ENCODE measurements around the gene MMP1.

Gene MMP1

DNA sequence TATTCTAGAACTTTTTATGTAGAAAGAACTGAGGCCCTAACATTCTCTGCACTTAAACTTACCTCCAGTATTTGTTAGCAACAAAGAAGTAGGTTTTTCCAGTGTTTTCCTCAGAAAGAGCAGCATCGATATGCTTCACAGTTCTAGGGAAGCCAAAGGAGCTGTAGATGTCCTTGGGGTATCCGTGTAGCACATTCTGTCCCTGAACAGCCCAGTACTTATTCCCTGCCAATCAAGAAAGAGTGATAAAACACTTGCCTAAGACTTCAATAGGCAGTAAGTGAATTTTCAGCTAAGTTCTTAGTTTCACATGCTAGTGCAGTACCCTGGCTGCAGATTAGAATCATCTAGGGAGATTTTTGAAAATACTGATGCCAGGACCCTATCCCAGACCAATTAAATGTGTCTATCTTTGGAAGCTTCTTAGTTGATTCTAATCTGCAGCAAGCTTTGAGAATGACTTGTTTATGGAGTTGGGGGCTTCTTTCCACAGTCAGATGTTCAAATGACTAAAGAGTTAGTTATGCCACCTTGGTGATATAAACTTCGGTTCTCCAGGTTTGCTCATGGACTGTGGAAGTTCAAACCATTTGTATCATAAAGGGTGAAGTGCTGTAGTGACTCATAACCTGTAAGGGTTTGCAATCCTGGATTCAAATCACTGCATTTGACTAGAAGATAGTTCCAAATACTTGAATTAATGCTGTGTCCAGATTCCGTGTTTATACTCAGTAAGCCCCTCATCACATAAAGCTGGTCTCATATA lies 6.5 kb downstream of the MMP1 start:
- no peak overlapping the region for H2BK5ac ChIP-seq (ENCODE audit: low read length)
- no peak overlapping the region for H2BK120ac ChIP-seq (ENCODE audit: low read depth, low read length)
- no peaks in the 10 kb centered on the region for H3K79me2 ChIP-seq (ENCODE audit: control insufficient read depth, insufficient read depth, low read length)
- H3K4ac ChIP-seq (ENCODE audit: low read depth, low read length) = no peak overlapping the region
- no peak overlapping the region for H3K4me2 ChIP-seq (ENCODE audit: low read length)
- H3K23ac ChIP-seq (ENCODE audit: low read length) = no peak overlapping the region
- no peak overlapping the region for H3K56ac ChIP-seq (ENCODE audit: low read length)
- no peak overlapping the region for H2AK5ac ChIP-seq (ENCODE audit: low read length)
- H3K79me1 ChIP-seq (ENCODE audit: low read length) = no peaks in the 10 kb centered on the region
- H4K8ac ChIP-seq (ENCODE audit: low read depth, low read length) = no peak overlapping the region
- no peak overlapping the region for H3K9ac ChIP-seq (ENCODE audit: low read length)
- H3K4me3 ChIP-seq (ENCODE audit: low read length) = no peak overlapping the region
- no peaks in the 10 kb centered on the region for H3K4me1 ChIP-seq (ENCODE audit: control insufficient read depth, low read depth, low read length)
- DNase-seq = no peak
- WGBS (ENCODE audit: extremely low coverage, insufficient coverage, low lambda C conversion rate) = no CpG with 5 or more reads among the region's 4 CpGs
- no peak overlapping the region for H2BK15ac ChIP-seq (replicated peaks; ENCODE audit: low read depth)
- H4K5ac ChIP-seq (ENCODE audit: low read length) = no peak overlapping the region
- no peaks in the 10 kb centered on the region for H3K27me3 ChIP-seq (ENCODE audit: insufficient read depth, low read length, poor library complexity)
- H3K18ac ChIP-seq (ENCODE audit: low read length) = no peak overlapping the region
- no peaks in the 10 kb centered on the region for H3K36me3 ChIP-seq (ENCODE audit: control insufficient read depth, insufficient read depth, low read length)
- H3K27ac ChIP-seq (ENCODE audit: low read depth, low read length) = no peak overlapping the region

DNA sequence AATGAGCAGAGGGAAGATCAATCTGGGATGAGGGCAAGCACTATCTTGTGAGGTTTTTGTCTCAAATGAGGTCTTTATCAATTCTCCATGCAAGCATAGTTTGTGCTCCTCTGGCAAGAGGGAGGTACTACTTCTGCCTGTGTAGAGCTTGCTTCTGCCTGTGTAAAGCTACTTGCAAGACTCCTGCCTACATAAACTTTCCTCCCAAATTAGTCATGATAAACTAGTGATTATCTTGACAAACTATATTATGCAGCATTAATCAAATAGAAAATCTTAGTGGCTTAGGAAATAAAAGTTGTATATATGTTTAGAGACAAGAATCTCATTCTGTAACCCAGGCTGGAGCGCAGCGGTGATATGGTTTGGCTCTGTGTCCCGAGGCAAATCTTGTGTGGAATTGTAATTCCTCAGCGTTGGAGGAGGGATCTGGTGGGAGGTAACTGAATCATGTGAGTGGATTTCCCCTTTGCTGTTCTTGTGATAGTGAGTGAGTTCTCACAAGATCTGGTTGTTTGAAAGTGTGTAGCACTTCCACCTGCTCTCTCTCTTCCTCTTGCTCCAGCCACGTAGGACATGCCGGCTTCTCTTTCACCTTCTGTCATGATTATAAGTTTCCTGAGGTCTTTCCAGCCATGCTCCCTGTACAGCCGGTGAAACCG lies 9.5 kb downstream of the MMP1 start:
- Histone ChIP-seq H4K8ac (ENCODE audit: low read depth, low read length) (no peak overlapping the region), H3K27ac (ENCODE audit: low read depth, low read length) (no peak overlapping the region), H3K79me1 (ENCODE audit: low read length) (no peaks in the 10 kb centered on the region), H3K4me3 (ENCODE audit: low read length) (no peak overlapping the region), H3K27me3 (ENCODE audit: insufficient read depth, low read length, poor library complexity) (no peaks in the 10 kb centered on the region), H3K9ac (ENCODE audit: low read length) (no peak overlapping the region), H3K4ac (ENCODE audit: low read depth, low read length) (no peak overlapping the region), H3K36me3 (ENCODE audit: control insufficient read depth, insufficient read depth, low read length) (no peaks in the 10 kb centered on the region), H2BK15ac (replicated peaks; ENCODE audit: low read depth) (no peak overlapping the region), H3K79me2 (ENCODE audit: control insufficient read depth, insufficient read depth, low read length) (no peaks in the 10 kb centered on the region), H3K18ac (ENCODE audit: low read length) (no peak overlapping the region), H2BK5ac (ENCODE audit: low read length) (no peak overlapping the region), H3K4me1 (ENCODE audit: control insufficient read depth, low read depth, low read length) (no peaks in the 10 kb centered on the region), H2BK120ac (ENCODE audit: low read depth, low read length) (no peak overlapping the region), H3K23ac (ENCODE audit: low read length) (no peak overlapping the region), H3K56ac (ENCODE audit: low read length) (no peak overlapping the region), H3K4me2 (ENCODE audit: low read length) (no peak overlapping the region), H2AK5ac (ENCODE audit: low read length) (no peak overlapping the region), H4K5ac (ENCODE audit: low read length) (no peak overlapping the region)
- WGBS (ENCODE audit: extremely low coverage, insufficient coverage, low lambda C conversion rate) = no CpG with 5 or more reads among the region's 8 CpGs
- DNase-seq = no peak

DNA sequence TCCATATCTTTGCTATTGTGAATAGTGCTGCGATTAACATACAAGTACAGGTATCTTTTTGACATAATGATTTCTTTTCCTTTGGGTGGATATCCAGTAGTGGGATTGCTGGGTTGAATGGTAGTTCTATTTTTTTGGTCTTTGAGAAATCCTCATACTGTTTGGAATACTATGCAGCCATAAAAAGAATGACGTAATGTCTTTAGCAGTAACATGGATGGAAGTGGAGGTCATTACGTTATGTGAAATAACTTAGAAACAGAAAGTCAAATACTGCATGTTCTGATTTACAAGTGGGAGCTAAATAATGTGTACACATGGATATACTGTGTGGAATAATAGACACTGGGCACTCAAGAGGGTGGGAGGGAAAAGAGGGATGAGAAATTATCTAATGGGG lies 13.6 kb downstream of the MMP1 start:
- Histone ChIP-seq H3K4me3 (ENCODE audit: low read length) (no peak overlapping the region), H4K5ac (ENCODE audit: low read length) (no peak overlapping the region), H3K27me3 (ENCODE audit: insufficient read depth, low read length, poor library complexity) (no peaks in the 10 kb centered on the region), H2BK120ac (ENCODE audit: low read depth, low read length) (no peak overlapping the region), H2BK15ac (replicated peaks; ENCODE audit: low read depth) (no peak overlapping the region), H3K4me2 (ENCODE audit: low read length) (no peak overlapping the region), H4K8ac (ENCODE audit: low read depth, low read length) (no peak overlapping the region), H3K27ac (ENCODE audit: low read depth, low read length) (no peak overlapping the region), H3K36me3 (ENCODE audit: control insufficient read depth, insufficient read depth, low read length) (no peaks in the 10 kb centered on the region), H3K4ac (ENCODE audit: low read depth, low read length) (no peak overlapping the region), H3K79me2 (ENCODE audit: control insufficient read depth, insufficient read depth, low read length) (no peaks in the 10 kb centered on the region), H3K9ac (ENCODE audit: low read length) (no peak overlapping the region), H2BK5ac (ENCODE audit: low read length) (no peak overlapping the region), H3K79me1 (ENCODE audit: low read length) (no peaks in the 10 kb centered on the region), H3K18ac (ENCODE audit: low read length) (no peak overlapping the region), H3K56ac (ENCODE audit: low read length) (no peak overlapping the region), H3K23ac (ENCODE audit: low read length) (no peak overlapping the region), H2AK5ac (ENCODE audit: low read length) (no peak overlapping the region), H3K4me1 (ENCODE audit: control insufficient read depth, low read depth, low read length) (no peaks in the 10 kb centered on the region)
- WGBS (ENCODE audit: extremely low coverage, insufficient coverage, low lambda C conversion rate) = no CpG with 5 or more reads among the region's 3 CpGs
- DNase-seq = no peak

DNA sequence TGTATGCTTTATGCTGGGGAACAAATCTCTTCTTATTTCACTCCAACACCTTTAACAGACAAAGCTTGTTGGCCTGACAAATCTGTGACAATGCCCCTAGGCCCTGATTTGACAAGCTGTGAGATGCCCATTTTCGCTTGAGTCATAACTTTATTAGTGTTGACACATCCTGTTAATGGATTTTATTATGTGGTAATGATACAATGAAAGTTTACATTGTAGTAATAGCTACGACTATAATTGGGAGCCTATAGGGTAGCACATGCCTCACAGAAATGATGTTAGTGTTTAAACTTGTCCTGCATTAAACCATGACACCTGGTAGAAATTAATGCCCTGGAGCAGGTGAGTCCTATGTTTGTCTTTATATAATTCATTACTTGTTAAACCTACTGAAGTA lies 14.2 kb downstream of the MMP1 start:
- Histone ChIP-seq H3K27me3 (ENCODE audit: insufficient read depth, low read length, poor library complexity) (no peaks in the 10 kb centered on the region), H3K4me3 (ENCODE audit: low read length) (no peak overlapping the region), H3K4me2 (ENCODE audit: low read length) (no peak overlapping the region), H2BK15ac (replicated peaks; ENCODE audit: low read depth) (no peak overlapping the region), H2AK5ac (ENCODE audit: low read length) (no peak overlapping the region), H3K23ac (ENCODE audit: low read length) (no peak overlapping the region), H3K4me1 (ENCODE audit: control insufficient read depth, low read depth, low read length) (no peaks in the 10 kb centered on the region), H4K8ac (ENCODE audit: low read depth, low read length) (no peak overlapping the region), H3K36me3 (ENCODE audit: control insufficient read depth, insufficient read depth, low read length) (no peaks in the 10 kb centered on the region), H3K18ac (ENCODE audit: low read length) (no peak overlapping the region), H2BK5ac (ENCODE audit: low read length) (no peak overlapping the region), H2BK120ac (ENCODE audit: low read depth, low read length) (no peak overlapping the region), H3K9ac (ENCODE audit: low read length) (no peak overlapping the region), H3K56ac (ENCODE audit: low read length) (no peak overlapping the region), H4K5ac (ENCODE audit: low read length) (no peak overlapping the region), H3K79me2 (ENCODE audit: control insufficient read depth, insufficient read depth, low read length) (no peaks in the 10 kb centered on the region), H3K79me1 (ENCODE audit: low read length) (no peaks in the 10 kb centered on the region), H3K27ac (ENCODE audit: low read depth, low read length) (no peak overlapping the region), H3K4ac (ENCODE audit: low read depth, low read length) (no peak overlapping the region)
- no CpG with 5 or more reads among the region's 2 CpGs for WGBS (ENCODE audit: extremely low coverage, insufficient coverage, low lambda C conversion rate)
- no peak for DNase-seq

DNA sequence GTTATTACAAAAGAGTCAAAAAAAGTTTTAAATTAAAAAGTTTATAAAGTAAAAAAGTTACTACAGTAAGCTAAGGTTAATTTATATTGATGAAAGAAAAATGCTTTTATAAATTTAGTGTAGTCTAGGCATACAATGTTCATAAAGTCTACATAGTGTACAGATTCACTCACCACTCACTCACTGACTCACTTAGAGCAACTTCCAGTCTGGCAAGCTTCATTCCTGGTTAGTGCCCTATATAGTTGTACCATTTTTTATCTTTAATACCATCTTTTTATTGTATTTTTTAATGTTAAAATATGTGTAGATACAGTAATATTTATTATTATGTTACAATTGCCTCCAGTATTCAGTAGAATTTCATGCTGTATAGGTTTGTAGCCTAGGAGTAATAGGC lies 14.9 kb downstream of the MMP1 start:
- Histone ChIP-seq H3K36me3 (ENCODE audit: control insufficient read depth, insufficient read depth, low read length) (no peaks in the 10 kb centered on the region), H2BK120ac (ENCODE audit: low read depth, low read length) (no peak overlapping the region), H3K27me3 (ENCODE audit: insufficient read depth, low read length, poor library complexity) (no peaks in the 10 kb centered on the region), H3K27ac (ENCODE audit: low read depth, low read length) (no peak overlapping the region), H3K4ac (ENCODE audit: low read depth, low read length) (no peak overlapping the region), H3K23ac (ENCODE audit: low read length) (no peak overlapping the region), H2BK5ac (ENCODE audit: low read length) (no peak overlapping the region), H3K56ac (ENCODE audit: low read length) (no peak overlapping the region), H3K9ac (ENCODE audit: low read length) (no peak overlapping the region), H3K4me1 (ENCODE audit: control insufficient read depth, low read depth, low read length) (no peaks in the 10 kb centered on the region), H3K18ac (ENCODE audit: low read length) (no peak overlapping the region), H2AK5ac (ENCODE audit: low read length) (no peak overlapping the region), H3K79me2 (ENCODE audit: control insufficient read depth, insufficient read depth, low read length) (no peaks in the 10 kb centered on the region), H2BK15ac (replicated peaks; ENCODE audit: low read depth) (no peak overlapping the region), H4K5ac (ENCODE audit: low read length) (no peak overlapping the region), H3K79me1 (ENCODE audit: low read length) (no peaks in the 10 kb centered on the region), H3K4me2 (ENCODE audit: low read length) (no peak overlapping the region), H4K8ac (ENCODE audit: low read depth, low read length) (no peak overlapping the region), H3K4me3 (ENCODE audit: low read length) (no peak overlapping the region)
- no peak for DNase-seq

DNA sequence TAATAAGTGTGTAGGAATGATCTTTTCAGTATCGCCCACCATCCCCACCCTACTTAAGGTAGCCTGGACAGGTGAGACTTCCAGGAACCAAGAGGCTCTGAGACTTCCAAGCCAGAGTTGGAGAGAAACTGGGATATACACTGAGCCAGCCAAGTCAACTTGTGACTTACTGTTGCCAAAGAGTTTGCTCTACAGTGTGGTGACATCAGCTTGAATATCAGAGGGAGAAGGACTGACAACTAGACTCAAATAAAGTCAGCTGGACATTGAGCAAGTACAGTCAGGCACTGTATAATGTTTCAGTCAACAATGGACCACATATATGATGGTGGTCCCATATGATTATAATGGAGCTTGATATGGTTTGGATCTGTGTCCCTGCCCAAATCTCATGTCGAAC lies 16.3 kb downstream of the MMP1 start:
- Histone ChIP-seq H3K4me2 (ENCODE audit: low read length) (no peak overlapping the region), H3K79me2 (ENCODE audit: control insufficient read depth, insufficient read depth, low read length) (no peaks in the 10 kb centered on the region), H3K27ac (ENCODE audit: low read depth, low read length) (no peak overlapping the region), H3K4me1 (ENCODE audit: control insufficient read depth, low read depth, low read length) (no peaks in the 10 kb centered on the region), H3K79me1 (ENCODE audit: low read length) (no peaks in the 10 kb centered on the region), H3K4me3 (ENCODE audit: low read length) (no peak overlapping the region), H3K18ac (ENCODE audit: low read length) (no peak overlapping the region), H3K23ac (ENCODE audit: low read length) (no peak overlapping the region), H2BK120ac (ENCODE audit: low read depth, low read length) (no peak overlapping the region), H4K5ac (ENCODE audit: low read length) (no peak overlapping the region), H3K36me3 (ENCODE audit: control insufficient read depth, insufficient read depth, low read length) (no peaks in the 10 kb centered on the region), H2BK5ac (ENCODE audit: low read length) (no peak overlapping the region), H3K27me3 (ENCODE audit: insufficient read depth, low read length, poor library complexity) (no peaks in the 10 kb centered on the region), H2AK5ac (ENCODE audit: low read length) (no peak overlapping the region), H3K9ac (ENCODE audit: low read length) (no peak overlapping the region), H4K8ac (ENCODE audit: low read depth, low read length) (no peak overlapping the region), H3K4ac (ENCODE audit: low read depth, low read length) (no peak overlapping the region), H2BK15ac (replicated peaks; ENCODE audit: low read depth) (no peak overlapping the region), H3K56ac (ENCODE audit: low read length) (no peak overlapping the region)
- no CpG with 5 or more reads among the region's 2 CpGs for WGBS (ENCODE audit: extremely low coverage, insufficient coverage, low lambda C conversion rate)
- DNase-seq = no peak

All from mesendoderm (in vitro differentiated cells).